Adipocyte (in vitro differentiated cells): ENCODE data around the gene PARP3.
"Not testable (repeated sequence)": the region's sequence is repeated elsewhere in the genome, so short reads cannot be mapped to it uniquely, and the experiment has no call there.

Source experiments
- DNase-seq: peaks from one replicate; pipeline ENCODE4 v3.0.0-alpha.2; 2015; ENCODE audit warnings: low read depth
- H3K27me3 ChIP-seq: replicated peaks from 2 replicates; pipeline ENCODE4 v1.7.0; 2013; ENCODE audit warnings: mild to moderate bottlenecking, low read length, moderate library complexity; ENCODE audit not compliant: control insufficient read depth, insufficient read depth
- H3K36me3 ChIP-seq: 2 replicates; pipeline ENCODE4 v1.7.0; 2013; ENCODE audit warnings: low read length, mild to moderate bottlenecking, moderate library complexity; ENCODE audit not compliant: control insufficient read depth, insufficient read depth, severe bottlenecking
- H3K4me1 ChIP-seq: 2 replicates; pipeline ENCODE4 v1.7.0; 2013; ENCODE audit warnings: mild to moderate bottlenecking, low read length, moderate library complexity; ENCODE audit not compliant: control insufficient read depth, insufficient read depth
- H3K4me3 ChIP-seq: 2 replicates; pipeline ENCODE4 v1.7.0; 2013; ENCODE audit warnings: mild to moderate bottlenecking, low read length, moderate library complexity
- H3K9ac ChIP-seq: 2 replicates; pipeline ENCODE4 v1.7.0; 2013; ENCODE audit warnings: mild to moderate bottlenecking, low read length, moderate library complexity
- H3K9me3 ChIP-seq: 2 replicates; pipeline ENCODE4 v1.7.0; 2013; ENCODE audit warnings: mild to moderate bottlenecking, low read length, moderate library complexity; ENCODE audit not compliant: control insufficient read depth

Gene PARP3

GRCh38 chr3:51983578-51984268 lies 41.6 kb downstream of the PARP3 start:
- Histone ChIP-seq H3K4me1 (peaks cover 36% of the 10 kb centered on the region), H3K9ac (peak overlapping the region; percentile 82), H3K36me3 (peaks cover 13% of the 10 kb centered on the region), H3K9me3 (no peaks in the 10 kb centered on the region), H3K4me3 (peak overlapping the region; percentile 81), H3K27me3 (no peaks in the 10 kb centered on the region)
- no peak for DNase-seq

DNA sequence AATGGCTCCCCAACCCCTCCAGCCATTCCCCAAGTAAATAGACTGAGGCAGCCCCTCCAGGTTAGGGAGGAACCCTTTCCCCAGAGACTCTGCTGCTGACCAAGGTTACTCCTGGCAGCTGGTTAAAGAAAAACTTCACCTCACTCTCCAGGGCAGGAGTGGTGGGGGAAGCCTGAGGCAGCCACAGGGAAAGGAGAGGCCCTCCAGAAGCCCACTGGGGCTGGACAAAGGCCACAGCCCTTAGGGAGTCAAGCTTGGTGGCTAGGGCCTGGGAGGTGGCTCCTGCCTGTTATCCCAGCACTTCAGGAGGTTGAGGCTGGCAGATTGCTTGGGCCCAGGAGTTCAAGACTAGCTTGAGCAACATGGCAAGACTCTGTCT lies 42.1 kb downstream of the PARP3 start:
- H3K9ac ChIP-seq: peak overlapping the region; percentile 82
- DNase-seq: no peak
- H3K4me3 ChIP-seq: peak overlapping the region; percentile 81

DNA sequence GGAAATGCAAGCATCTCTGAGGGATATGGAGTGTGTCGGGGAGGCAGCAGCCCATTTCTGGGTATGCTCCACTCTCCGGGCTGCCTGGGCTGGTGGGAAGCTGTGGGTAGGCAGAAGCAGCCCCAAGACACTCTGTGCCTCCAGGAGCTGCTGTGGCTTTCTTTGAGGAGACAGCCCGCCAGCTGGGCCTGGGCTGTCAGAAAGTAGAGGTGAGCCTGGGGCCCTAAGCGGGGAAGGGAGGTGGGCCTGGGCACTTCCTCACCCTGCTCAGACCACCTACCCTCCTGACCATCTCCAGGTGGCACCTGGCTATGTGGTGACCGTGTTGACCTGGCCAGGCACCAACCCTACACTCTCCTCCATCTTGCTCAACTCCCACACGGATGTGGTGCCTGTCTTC lies 42.9 kb downstream of the PARP3 start:
- Histone ChIP-seq H3K4me1 (peaks cover 48% of the 10 kb centered on the region), H3K9ac (peak overlapping the region; percentile 82), H3K4me3 (no peak overlapping the region), H3K9me3 (no peaks in the 10 kb centered on the region), H3K27me3 (no peaks in the 10 kb centered on the region), H3K36me3 (peaks cover 13% of the 10 kb centered on the region)
- no peak for DNase-seq

More for the DNA sequence above, 42.1 kb downstream of the PARP3 start:
- Histone ChIP-seq H3K36me3 (peaks cover 13% of the 10 kb centered on the region), H3K9me3 (no peaks in the 10 kb centered on the region), H3K27me3 (no peaks in the 10 kb centered on the region), H3K4me1 (peaks cover 41% of the 10 kb centered on the region)

GRCh38 chr3:51986010-51986947 lies 44.1 kb downstream of the PARP3 start:
- Histone ChIP-seq H3K4me3 (no peak overlapping the region), H3K36me3 (peaks cover 6% of the 10 kb centered on the region), H3K4me1 (peaks cover 51% of the 10 kb centered on the region), H3K9me3 (no peaks in the 10 kb centered on the region), H3K9ac (no peak overlapping the region), H3K27me3 (no peaks in the 10 kb centered on the region)
- no peak for DNase-seq

DNA sequence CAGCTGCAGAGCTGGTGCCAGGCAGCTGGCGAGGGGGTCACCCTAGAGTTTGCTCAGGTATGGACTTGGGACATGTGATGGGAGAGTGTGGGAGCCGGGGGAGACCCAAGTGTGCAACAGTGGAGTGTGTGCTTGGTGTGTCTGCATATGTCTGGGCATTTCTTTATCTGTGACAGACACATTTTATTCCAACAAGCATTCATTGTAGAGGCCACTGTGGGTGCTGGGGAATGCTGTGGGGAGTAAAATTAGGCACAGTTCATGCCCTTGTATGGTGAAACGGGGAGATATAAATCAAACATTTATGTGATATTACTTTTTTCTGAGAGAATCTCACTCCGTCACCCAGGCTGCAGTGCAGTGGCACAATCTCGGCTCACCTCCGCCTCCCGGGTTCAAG lies 45.4 kb downstream of the PARP3 start:
- no peak for DNase-seq
- H3K4me1 ChIP-seq: peaks cover 50% of the 10 kb centered on the region
- no peaks in the 10 kb centered on the region for H3K27me3 ChIP-seq
- peaks cover 14% of the 10 kb centered on the region for H3K36me3 ChIP-seq
- no peaks in the 10 kb centered on the region for H3K9me3 ChIP-seq
- no peak overlapping the region for H3K9ac ChIP-seq
- no peak overlapping the region for H3K4me3 ChIP-seq

GRCh38 chr3:51988286-51989146 lies 46.4 kb downstream of the PARP3 start:
- H3K36me3 ChIP-seq: peaks cover 21% of the 10 kb centered on the region
- no peak for DNase-seq
- no peaks in the 10 kb centered on the region for H3K27me3 ChIP-seq
- H3K4me3 ChIP-seq: no peak overlapping the region
- peaks cover 53% of the 10 kb centered on the region for H3K4me1 ChIP-seq
- peak overlapping the region; percentile 81 for H3K9ac ChIP-seq
- H3K9me3 ChIP-seq: no peaks in the 10 kb centered on the region

GRCh38 chr3:51990501-51990971 lies 48.4 kb downstream of the PARP3 start:
- peaks cover 49% of the 10 kb centered on the region for H3K4me1 ChIP-seq
- DNase-seq, H3K4me3 ChIP-seq, H3K27me3 ChIP-seq, H3K9me3 ChIP-seq: not testable (repeated sequence)
- peak overlapping the region; percentile 81 for H3K9ac ChIP-seq
- peaks cover 37% of the 10 kb centered on the region for H3K36me3 ChIP-seq

DNA sequence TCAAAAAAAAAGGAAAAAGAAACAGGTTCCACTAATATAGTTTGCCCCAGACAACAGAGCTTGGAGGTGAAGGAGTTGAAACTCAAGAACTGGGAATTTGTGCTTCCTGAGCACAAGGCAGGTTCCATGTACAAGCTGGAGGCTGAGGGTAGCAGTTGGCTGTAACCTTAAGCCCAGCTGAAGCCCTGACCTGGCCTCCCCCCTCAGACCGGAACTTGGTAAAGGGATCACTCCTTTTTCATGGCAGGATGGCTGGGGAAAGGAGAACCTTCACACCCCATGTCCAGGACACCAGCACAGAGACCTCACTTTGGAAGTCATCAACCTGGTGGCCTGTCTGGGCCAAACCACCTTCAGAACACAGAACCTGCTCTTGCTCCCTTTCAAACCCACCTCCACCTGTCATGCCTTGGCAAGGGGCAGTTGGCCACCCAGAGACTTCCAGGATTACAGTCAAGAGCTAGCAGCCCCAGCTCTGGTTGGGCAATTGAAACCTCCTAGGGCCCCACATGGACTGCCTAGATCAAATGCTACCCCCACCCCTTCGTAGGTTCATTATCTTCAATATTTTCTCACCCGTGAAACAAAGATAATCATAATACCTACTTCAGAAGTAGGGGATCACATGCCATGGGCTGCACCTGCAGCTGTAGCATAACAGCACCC lies 50.0 kb downstream of the PARP3 start:
- Histone ChIP-seq H3K4me3 (no peak overlapping the region), H3K27me3 (no peaks in the 10 kb centered on the region), H3K9ac (peak overlapping the region; percentile 14), H3K36me3 (peaks cover 32% of the 10 kb centered on the region), H3K9me3 (no peaks in the 10 kb centered on the region), H3K4me1 (peaks cover 41% of the 10 kb centered on the region)
- no peak for DNase-seq

DNA sequence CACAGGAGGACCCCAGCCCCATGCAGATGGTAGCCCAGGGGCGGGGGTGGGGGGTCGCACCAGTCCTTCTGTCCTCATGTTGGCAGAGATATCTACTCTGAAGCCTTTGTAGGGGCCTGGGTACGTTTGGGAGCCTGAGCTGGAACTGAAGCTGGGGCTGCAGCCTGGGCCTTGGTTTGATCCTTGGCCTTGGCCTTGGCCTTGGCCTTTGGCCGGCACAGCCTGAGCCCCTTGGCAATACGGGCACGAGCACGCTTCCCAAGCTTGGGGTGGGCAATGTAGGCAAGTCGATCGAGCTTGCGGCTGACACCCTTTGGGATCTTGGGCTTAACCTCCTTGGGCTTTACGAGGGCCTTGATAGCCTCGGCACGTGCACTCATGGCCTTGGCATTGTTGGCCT lies 51.5 kb downstream of the PARP3 start:
- Histone ChIP-seq H3K4me1 (peaks cover 40% of the 10 kb centered on the region), H3K9ac (peak overlapping the region; percentile 58), H3K36me3 (peaks cover 32% of the 10 kb centered on the region)
- not testable (repeated sequence) for H3K27me3 ChIP-seq, H3K9me3 ChIP-seq, H3K4me3 ChIP-seq, DNase-seq

DNA sequence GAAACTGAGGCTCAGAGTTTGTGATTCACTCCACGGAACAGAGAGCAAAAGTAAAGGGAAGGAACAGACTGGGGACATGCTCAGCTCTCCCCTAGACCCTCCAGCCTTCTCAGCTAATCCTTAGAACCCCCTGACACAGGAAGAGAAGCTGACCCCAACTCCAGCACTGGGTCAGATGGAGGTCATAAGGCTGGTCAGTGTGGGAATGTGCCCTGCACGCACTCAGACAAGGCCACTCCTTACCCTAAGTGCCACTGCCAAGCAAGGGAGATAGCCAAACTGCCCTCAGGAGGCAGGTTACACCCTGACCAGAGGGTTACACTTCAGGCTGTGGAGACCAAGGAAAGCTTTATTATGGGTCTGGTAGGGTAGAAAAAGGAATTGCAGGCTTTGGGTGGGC lies 52.4 kb downstream of the PARP3 start:
- Histone ChIP-seq H3K9me3 (no peaks in the 10 kb centered on the region), H3K9ac (peak overlapping the region; percentile 100), H3K27me3 (peaks cover 4% of the 10 kb centered on the region), H3K4me3 (peak overlapping the region; percentile 99), H3K4me1 (peaks cover 31% of the 10 kb centered on the region), H3K36me3 (peaks cover 32% of the 10 kb centered on the region)
- DNase-seq: no peak
